Activated naive CD4-positive, alpha-beta T cell treated with anti-CD3 and anti-CD28 coated beads for 36 hours (primary cell): ENCODE results near the gene UNC13B. TPM values are rescaled to one million over a fixed set of nuclear protein-coding genes. Genes with fewer than 3 reads are reported as not detected.

Experiments
- CTCF ChIA-PET: fragments of 350-600 bp; sonication (Branson Sonifier 250); formaldehyde crosslinking; loops from one replicate; lab custom pipeline; 2021; ENCODE audit warnings: antibody characterized with exemption; lab: Charles Lee
- DNase-seq: peaks from one replicate; pipeline ENCODE4 v3.0.0-alpha.2; 2020
- H3K27ac Mint-ChIP-seq: one replicate; pipeline ENCODE4 v1.8.0; 2021; ENCODE audit warnings: mild to moderate bottlenecking, mixed read lengths
- H3K27me3 Mint-ChIP-seq: one replicate; pipeline ENCODE4 v1.8.0; 2021; ENCODE audit warnings: low read depth, mixed read lengths
- H3K36me3 Mint-ChIP-seq: one replicate; pipeline ENCODE4 v1.8.0; 2021; ENCODE audit warnings: low read depth, mixed read lengths
- H3K4me1 Mint-ChIP-seq: one replicate; pipeline ENCODE4 v1.8.0; 2021; ENCODE audit warnings: low read depth, mixed read lengths
- H3K4me3 Mint-ChIP-seq: one replicate; pipeline ENCODE4 v1.8.0; 2021; ENCODE audit warnings: mild to moderate bottlenecking, moderate library complexity, mixed read lengths
- H3K9me3 Mint-ChIP-seq: one replicate; pipeline ENCODE4 v1.8.0; 2021; ENCODE audit warnings: mixed read lengths
- intact Hi-C: fragments of 100-400 bp; cut with micrococcal nuclease; formaldehyde crosslinking; loops from one replicate; pipeline ENCODE4 v1.15.1; 2023
- total RNA-seq, 2 experiments: library from RNA; stranded (reverse); gene quantifications; one replicate each; pipeline ENCODE4 v1.2.3, GENCODE V29; 2021

The UNC13B gene
- total RNA-seq, 2 experiments from 2014 or later, result 5.4 to 6.4 TPM

DNA sequence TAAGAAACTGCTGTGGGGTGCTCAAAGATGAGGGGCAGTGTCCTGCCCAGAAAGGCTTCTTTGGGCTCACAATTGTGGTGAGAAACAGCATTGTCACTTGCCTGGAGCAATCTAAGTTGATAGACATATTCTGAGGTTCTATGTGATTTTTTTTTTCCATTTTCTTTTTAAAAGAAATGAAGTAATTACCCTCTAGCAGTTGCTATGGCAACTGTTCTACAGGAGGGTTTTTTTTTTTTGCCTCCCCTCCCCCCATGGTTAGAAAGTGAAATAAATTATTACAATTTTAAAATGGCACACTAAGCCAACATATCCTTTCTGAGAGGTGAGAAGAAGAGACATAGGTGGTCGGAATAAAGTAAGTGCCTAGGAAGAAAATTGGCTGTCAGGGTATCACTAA is 127.0 kb downstream of the UNC13B start:
- Mint-ChIP-seq H3K4me1 (no peaks in the 10 kb centered on the region), H3K9me3 (no peaks in the 10 kb centered on the region), H3K27ac (no peak overlapping the region), H3K36me3 (no peaks in the 10 kb centered on the region), H3K4me3 (no peak overlapping the region), H3K27me3 (peaks cover 3% of the 10 kb centered on the region)
- CTCF ChIA-PET, result no interaction called here
- intact Hi-C loops, result no loop called here
- DNase-seq, result no peak

DNA sequence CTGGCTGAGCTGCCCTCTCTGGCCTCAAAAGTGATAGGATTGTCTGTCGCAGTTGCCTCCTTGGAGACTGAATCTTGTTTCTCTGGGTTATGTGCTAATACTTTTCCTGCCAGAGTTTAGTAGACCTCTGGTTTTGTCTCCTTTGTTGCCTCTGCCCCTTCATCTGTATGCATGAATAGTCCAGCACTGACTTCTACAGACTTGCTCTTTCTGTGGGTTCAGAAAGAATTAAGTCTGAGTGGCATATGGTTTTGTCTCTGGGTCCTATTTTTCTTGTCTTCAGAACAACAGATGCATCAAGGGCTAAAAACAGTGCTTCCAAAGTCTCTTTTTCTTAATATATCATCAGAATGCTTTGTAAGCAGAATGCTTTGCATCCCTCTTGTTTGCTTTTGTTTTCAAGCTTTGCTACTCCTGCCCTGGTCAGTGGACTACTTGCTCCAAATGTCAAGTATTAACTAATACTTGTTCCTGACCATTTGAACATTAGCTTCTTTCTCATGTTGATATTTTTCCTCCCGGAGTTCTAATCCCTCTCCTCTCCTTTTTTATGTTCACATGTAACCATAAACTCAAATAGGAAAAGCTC is 131.7 kb downstream of the UNC13B start:
- intact Hi-C loops, result no loop called here
- no peaks in the 10 kb centered on the region for H3K9me3 Mint-ChIP-seq
- H3K4me3 Mint-ChIP-seq, result no peak overlapping the region
- H3K36me3 Mint-ChIP-seq, result no peaks in the 10 kb centered on the region
- CTCF ChIA-PET, result no interaction called here
- no peaks in the 10 kb centered on the region for H3K4me1 Mint-ChIP-seq
- H3K27ac Mint-ChIP-seq, result no peak overlapping the region
- peaks cover 2% of the 10 kb centered on the region for H3K27me3 Mint-ChIP-seq
- DNase-seq, result no peak

DNA sequence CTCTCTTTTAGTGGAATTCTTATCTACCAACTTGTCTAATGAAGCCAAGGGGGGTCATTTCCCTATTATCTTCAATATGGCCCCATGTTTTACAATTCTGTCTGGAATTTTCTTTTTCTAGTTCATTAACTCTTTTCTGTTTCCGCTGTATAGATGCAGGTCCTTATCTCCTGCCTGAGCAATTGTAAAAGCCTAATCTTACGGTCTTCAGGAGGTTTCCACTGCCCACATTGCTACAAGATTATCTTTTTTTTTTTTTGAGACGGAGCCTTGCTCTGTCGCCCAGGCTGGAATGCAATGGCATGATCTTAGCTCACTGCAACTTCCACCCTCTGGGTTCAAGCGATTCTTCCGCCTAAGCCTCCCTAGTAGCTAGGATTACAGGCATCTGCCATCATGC is 132.3 kb downstream of the UNC13B start:
- Mint-ChIP-seq H3K4me1 (no peaks in the 10 kb centered on the region), H3K4me3 (no peak overlapping the region), H3K27me3 (peaks cover 2% of the 10 kb centered on the region), H3K27ac (no peak overlapping the region), H3K36me3 (no peaks in the 10 kb centered on the region), H3K9me3 (no peaks in the 10 kb centered on the region)
- no peak for DNase-seq
- CTCF ChIA-PET, result no interaction called here
- intact Hi-C loops, result no loop called here

DNA sequence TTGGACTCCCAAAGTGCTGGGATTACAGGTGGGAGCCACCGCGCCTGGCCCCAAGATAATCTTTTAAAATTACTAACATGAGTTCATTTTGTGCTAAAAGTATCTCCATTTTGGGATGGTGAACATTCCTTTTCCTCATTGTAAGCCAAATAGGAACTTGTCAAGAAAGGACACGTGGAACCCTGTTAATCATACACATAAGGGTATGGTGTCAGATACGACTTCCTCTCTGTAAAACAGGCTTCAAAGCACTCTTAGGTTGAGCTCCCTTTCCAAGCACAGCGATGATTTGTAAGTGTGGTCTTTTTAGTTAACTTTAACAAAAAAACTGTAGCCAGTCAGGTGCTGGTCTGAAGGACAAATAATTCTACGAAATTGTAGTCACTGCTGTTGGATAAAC is 132.7 kb downstream of the UNC13B start:
- no peaks in the 10 kb centered on the region for H3K9me3 Mint-ChIP-seq
- H3K27ac Mint-ChIP-seq, result no peak overlapping the region
- no peak for DNase-seq
- H3K4me3 Mint-ChIP-seq, result no peak overlapping the region
- H3K4me1 Mint-ChIP-seq, result no peaks in the 10 kb centered on the region
- H3K27me3 Mint-ChIP-seq, result peaks cover 2% of the 10 kb centered on the region
- no peaks in the 10 kb centered on the region for H3K36me3 Mint-ChIP-seq
- CTCF ChIA-PET, result interaction anchor here (0.7 kb wide), 1 partner anchor 540 kb away, joined by 3 read pairs; no protein-coding TSS in a partner anchor
- intact Hi-C loops, result no loop called here

DNA sequence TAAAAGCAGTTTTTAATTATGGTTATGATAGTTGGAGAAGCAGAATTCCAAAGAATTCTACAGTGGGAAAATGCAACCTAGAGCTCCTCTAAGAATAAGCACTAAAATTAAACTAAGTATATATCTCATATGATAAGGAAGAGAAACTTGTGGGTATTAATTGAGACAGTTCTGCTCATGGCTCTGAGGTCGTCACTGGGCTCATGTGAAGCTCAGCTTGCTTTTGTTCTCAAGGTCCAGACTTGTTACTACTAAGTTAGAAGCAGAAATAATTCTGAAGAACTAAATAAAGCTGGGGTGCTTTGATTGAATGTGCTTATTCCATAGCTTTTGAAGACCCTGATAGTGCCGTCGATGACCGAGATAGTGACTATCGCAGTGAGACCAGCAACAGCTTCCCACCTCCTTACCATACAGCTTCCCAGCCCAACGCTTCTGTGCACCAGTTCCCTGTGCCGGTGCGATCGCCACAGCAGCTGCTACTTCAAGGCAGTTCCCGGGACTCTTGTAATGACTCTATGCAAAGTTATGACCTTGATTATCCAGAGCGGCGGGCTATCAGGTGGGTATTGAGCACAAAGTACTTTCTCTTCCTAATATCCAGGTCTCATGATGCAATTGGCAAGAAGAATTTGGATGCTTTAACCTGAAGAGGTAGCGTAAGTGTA is 133.7 kb downstream of the UNC13B start:
- H3K9me3 Mint-ChIP-seq, result no peaks in the 10 kb centered on the region
- no peak for DNase-seq
- intact Hi-C loops, result no loop called here
- CTCF ChIA-PET, result interaction anchor here (0.6 kb wide), 1 partner anchor 45 kb away, joined by 3 read pairs; no protein-coding TSS in a partner anchor
- no peak overlapping the region for H3K27ac Mint-ChIP-seq
- peaks cover 9% of the 10 kb centered on the region for H3K27me3 Mint-ChIP-seq
- no peak overlapping the region for H3K4me3 Mint-ChIP-seq
- H3K4me1 Mint-ChIP-seq, result no peaks in the 10 kb centered on the region
- H3K36me3 Mint-ChIP-seq, result no peaks in the 10 kb centered on the region

DNA sequence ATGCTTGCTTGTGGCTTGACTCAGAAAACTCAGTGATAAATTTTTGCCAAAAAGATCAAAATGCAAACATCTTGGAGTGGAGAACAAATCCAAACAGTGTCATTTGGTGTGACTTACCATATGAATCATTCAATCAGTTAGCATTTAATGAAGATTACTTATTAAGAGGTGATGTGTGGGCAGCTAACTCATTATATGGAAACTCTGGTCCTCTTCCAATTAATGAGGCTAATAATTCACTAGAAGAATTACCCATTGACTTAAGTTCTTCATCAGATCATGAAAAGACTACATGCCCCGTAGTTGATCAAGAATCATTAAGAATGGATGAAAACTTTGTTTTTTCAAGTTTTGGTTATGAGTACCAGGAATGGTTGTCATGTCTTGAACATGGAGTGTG is 141.8 kb downstream of the UNC13B start:
- Mint-ChIP-seq H3K27ac (no peak overlapping the region), H3K27me3 (peaks cover 55% of the 10 kb centered on the region), H3K36me3 (no peaks in the 10 kb centered on the region), H3K4me1 (peaks cover 2% of the 10 kb centered on the region), H3K9me3 (no peaks in the 10 kb centered on the region), H3K4me3 (no peak overlapping the region)
- no peak for DNase-seq
- intact Hi-C loops, result no loop called here
- CTCF ChIA-PET, result no interaction called here

DNA sequence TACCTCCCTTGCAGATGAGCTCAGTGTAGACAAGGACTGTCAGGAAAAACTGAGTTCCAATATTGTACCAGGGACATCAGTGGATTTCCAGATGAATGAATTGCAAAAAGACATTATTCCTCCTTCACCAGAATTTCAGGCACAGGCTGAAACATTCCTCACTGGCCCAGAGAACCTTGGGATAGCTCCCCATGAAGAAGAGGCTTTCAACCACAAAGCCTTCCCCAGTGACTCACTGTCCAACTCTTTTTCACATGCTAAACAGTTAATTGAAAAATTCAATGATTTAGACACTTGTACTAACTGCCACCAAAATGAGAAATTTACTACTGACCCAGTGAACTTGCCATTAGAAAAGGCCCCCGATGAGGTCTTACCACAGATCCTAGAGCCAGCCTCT is 144.5 kb downstream of the UNC13B start:
- Mint-ChIP-seq H3K4me1 (peaks cover 2% of the 10 kb centered on the region), H3K4me3 (no peak overlapping the region), H3K27me3 (peaks cover 43% of the 10 kb centered on the region), H3K9me3 (no peaks in the 10 kb centered on the region), H3K27ac (no peak overlapping the region), H3K36me3 (no peaks in the 10 kb centered on the region)
- intact Hi-C loops, result no loop called here
- CTCF ChIA-PET, result no interaction called here
- DNase-seq, result no peak

DNA sequence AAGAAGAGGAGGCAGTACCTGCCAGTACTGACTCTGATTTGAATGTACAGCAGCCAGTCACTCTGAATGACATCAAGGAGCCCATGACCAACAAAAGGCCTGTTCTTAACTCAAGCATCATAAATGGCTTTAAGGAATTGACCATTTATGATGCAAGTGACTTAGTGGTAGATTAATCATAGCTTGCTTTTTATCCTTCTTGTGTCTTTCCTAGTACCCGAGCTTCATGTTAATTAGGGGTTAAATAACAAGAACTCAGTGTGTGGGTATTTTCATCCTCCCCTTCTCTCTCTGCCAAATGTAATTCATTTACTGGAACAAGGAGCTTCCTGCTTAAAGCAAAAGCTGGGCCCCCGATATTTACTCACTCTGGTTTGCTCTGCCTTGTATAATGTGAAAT is 146.5 kb downstream of the UNC13B start:
- Mint-ChIP-seq H3K36me3 (no peaks in the 10 kb centered on the region), H3K9me3 (no peaks in the 10 kb centered on the region), H3K27ac (no peak overlapping the region), H3K27me3 (peaks cover 24% of the 10 kb centered on the region), H3K4me3 (no peak overlapping the region), H3K4me1 (peaks cover 2% of the 10 kb centered on the region)
- CTCF ChIA-PET, result interaction anchor here (1.5 kb wide), 1 partner anchor 246 kb away, joined by 4 read pairs; no protein-coding TSS in a partner anchor
- intact Hi-C loops, result no loop called here
- DNase-seq, result no peak

DNA sequence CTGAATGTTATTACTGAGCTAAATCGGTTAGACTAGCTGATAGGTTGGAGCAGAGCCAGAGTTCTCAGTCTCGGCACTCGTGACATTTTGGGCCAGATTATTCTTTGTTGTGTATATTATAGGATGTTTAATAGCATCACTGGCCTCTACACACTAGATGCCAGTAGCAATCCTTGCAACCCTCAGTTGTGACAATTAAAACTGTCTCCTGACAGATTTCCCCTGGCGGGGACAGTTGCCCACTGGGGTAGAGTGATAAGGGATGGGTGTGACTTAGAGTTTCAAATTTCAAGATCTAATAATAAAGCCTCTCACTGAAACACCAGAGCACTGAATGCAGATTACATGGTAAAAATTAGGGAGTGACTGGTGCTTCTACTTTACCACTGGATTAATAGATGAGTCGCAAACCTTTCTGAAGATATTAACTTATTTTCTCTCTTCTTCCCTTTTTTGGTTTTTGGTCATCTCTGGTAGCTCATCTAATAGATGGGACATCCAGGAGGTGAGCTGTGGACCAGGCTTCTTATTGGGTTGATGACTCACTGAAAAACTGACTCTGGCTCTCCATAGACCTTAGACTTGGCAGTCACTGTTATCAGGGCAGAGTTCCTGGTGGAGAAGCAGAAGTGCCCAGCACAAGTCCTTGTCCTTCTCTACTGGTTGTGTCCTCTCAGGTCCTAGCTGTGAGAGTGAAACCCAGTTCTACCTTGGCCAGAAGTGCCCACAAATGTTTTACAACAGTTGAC is 150.3 kb downstream of the UNC13B start:
- Mint-ChIP-seq H3K4me1 (no peaks in the 10 kb centered on the region), H3K36me3 (no peaks in the 10 kb centered on the region), H3K27me3 (peaks cover 2% of the 10 kb centered on the region), H3K4me3 (no peak overlapping the region), H3K9me3 (no peaks in the 10 kb centered on the region), H3K27ac (no peak overlapping the region)
- no peak for DNase-seq
- CTCF ChIA-PET, result no interaction called here
- intact Hi-C loops, result no loop called here

DNA sequence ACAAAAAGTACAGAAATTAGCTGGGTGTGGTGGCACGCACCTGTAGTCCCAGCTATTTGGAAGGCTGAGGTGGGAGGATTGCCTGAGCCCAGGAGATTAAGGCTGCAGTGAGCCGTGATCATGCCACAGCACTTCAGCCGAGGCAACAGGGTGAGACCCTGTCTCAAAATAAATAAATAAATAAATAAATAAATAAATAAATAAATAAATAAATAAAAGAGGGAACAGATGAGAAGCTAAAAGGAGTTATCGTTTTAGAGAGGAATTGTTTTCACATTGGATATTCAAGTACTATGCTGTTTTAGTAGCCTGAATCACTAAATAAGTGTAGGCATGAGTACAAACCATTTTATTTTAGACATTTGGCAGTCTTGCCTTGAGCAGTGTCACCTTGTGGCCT is 151.7 kb downstream of the UNC13B start:
- no peak for DNase-seq
- no peak overlapping the region for H3K4me3 Mint-ChIP-seq
- no peaks in the 10 kb centered on the region for H3K36me3 Mint-ChIP-seq
- H3K27me3 Mint-ChIP-seq, result no peaks in the 10 kb centered on the region
- intact Hi-C loops, result no loop called here
- H3K4me1 Mint-ChIP-seq, result no peaks in the 10 kb centered on the region
- peaks cover under 1% of the 10 kb centered on the region for H3K9me3 Mint-ChIP-seq
- H3K27ac Mint-ChIP-seq, result no peak overlapping the region
- CTCF ChIA-PET, result no interaction called here

DNA sequence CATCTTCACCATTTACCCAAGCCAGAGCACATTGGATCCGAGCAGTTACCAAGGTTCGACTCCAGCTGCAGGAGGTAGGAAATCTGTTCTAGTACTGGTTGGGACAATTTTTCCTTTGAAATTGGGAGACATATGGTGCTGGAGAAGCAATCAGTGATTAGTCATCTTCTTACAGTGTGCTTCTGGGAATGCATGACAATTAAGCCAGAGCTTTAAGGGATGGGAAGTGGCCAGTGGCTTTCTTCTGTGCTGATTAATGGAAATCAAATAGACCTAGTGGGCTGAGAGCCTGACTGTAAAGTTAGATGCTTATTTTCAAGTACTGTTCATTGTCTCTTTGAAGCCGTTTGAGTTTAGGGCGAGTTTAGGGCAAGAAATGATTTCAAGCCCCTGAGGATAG is 152.1 kb downstream of the UNC13B start:
- H3K9me3 Mint-ChIP-seq, result peaks cover 3% of the 10 kb centered on the region
- H3K36me3 Mint-ChIP-seq, result no peaks in the 10 kb centered on the region
- no peak overlapping the region for H3K4me3 Mint-ChIP-seq
- intact Hi-C loops, result no loop called here
- H3K4me1 Mint-ChIP-seq, result no peaks in the 10 kb centered on the region
- H3K27ac Mint-ChIP-seq, result no peak overlapping the region
- no peak for DNase-seq
- CTCF ChIA-PET, result no interaction called here
- H3K27me3 Mint-ChIP-seq, result no peaks in the 10 kb centered on the region

DNA sequence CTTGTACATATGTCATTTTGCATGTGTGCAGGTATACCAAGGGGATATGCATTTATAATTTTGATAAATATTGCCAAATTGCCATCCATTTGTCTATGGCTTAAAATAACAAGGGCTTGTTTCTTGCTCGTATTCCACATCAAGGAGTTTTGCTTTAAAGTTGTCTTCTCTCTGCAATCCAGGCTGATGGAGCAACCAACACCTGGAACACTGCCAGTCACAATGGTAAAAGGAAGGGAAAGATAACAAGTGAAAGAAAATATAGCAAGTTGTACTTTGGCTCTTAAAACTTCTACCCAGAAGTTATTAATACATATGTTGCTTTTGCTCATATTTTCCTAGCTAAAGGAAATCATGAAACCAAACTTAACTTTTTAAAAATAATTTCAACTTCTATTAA is 156.9 kb downstream of the UNC13B start:
- peaks cover 3% of the 10 kb centered on the region for H3K9me3 Mint-ChIP-seq
- H3K27me3 Mint-ChIP-seq, result no peaks in the 10 kb centered on the region
- DNase-seq, result no peak
- H3K27ac Mint-ChIP-seq, result no peak overlapping the region
- intact Hi-C loops, result no loop called here
- H3K4me1 Mint-ChIP-seq, result no peaks in the 10 kb centered on the region
- no peaks in the 10 kb centered on the region for H3K36me3 Mint-ChIP-seq
- CTCF ChIA-PET, result no interaction called here
- H3K4me3 Mint-ChIP-seq, result no peak overlapping the region
